ENCODE data around the gene LKAAEAR1.

Gene LKAAEAR1

GRCh38 chr20:64033981-64034493 is 50.2 kb downstream of the LKAAEAR1 start:
- no peak for DNase-seq (ENCODE audit: low spot score)
- no peak for TF ChIP-seq CTCF (IDR thresholded peaks at IDR 0.05; ENCODE audit: borderline replicate concordance, control extremely low read depth, extremely low read depth, insufficient read depth, missing control alignments)
- in situ Hi-C loops (cut with MboI; ENCODE audit: low sequenced_read_pairs, unreplicated experiment): no loop called here

Data from GM13976 (cell line).